Tibial nerve (tissue), 4 donors: ENCODE measurements around the gene RHAG. TPM values are rescaled to one million over a fixed set of nuclear protein-coding genes. Genes with fewer than 3 reads are reported as not detected.

Source experiments
- DNase-seq, 2 donors: peaks; one replicate each; pipeline ENCODE4 v3.0.0-alpha.2; 2019; ENCODE audit warnings: low spot score in 2 of 2
- H3K27ac ChIP-seq, 4 donors: fragments of 200-600 bp; sonication (generic) in 3 of 4; one replicate each; pipeline ENCODE4 v1.5.1; 2017 to 2019; ENCODE audit warnings: mild to moderate bottlenecking in 1 of 4
- H3K27me3 ChIP-seq, 2 donors: fragments of 200-600 bp; sonication (generic) in 1 of 2; one replicate each; pipeline versions ENCODE4 v1.5.1 to v1.6.0; 2017 to 2019
- H3K36me3 ChIP-seq, 3 donors: fragments of 200-600 bp; sonication (generic); one replicate each; pipeline ENCODE4 v1.5.1; 2018 to 2019
- H3K4me1 ChIP-seq, 4 donors: fragments of 200-600 bp; sonication (generic) in 3 of 4; one replicate each; pipeline ENCODE4 v1.5.1; 2017 to 2019
- H3K4me3 ChIP-seq, 4 donors: fragments of 200-600 bp; sonication (generic) in 3 of 4; one replicate each; pipeline ENCODE4 v1.5.1; 2017 to 2019; ENCODE audit warnings: mild to moderate bottlenecking in 1 of 4, moderate library complexity in 1 of 4
- H3K9me3 ChIP-seq, 4 donors: fragments of 200-600 bp; sonication (generic) in 3 of 4; one replicate each; pipeline ENCODE4 v1.5.1; 2017 to 2019
- EP300 ChIP-seq, 2 donors: sonication (generic); formaldehyde crosslinking; IDR thresholded peaks; one replicate each; pipeline ENCODE4 v1.6.1; 2017; ENCODE audit warnings: antibody characterized with exemption in 2 of 2, mild to moderate bottlenecking in 1 of 2
- POLR2A ChIP-seq, 2 donors: fragments of 450-650 bp; IDR thresholded peaks; one replicate each; pipeline ENCODE4 v1.6.1; 2017; ENCODE audit warnings: antibody characterized with exemption in 2 of 2, mild to moderate bottlenecking in 2 of 2, moderate library complexity in 2 of 2
- WGBS, 2 donors: methylation state at CpG; one replicate each; pipeline ENCODE4 v1.1.5; 2018; 5-methylcytosine and 5-hydroxymethylcytosine counted together
- total RNA-seq, 4 donors: library from RNA; depleted of rRNA; stranded (reverse); fragments of >200 nt; gene quantifications; one replicate each; pipeline ENCODE4 v1.1.0, GENCODE V29; 2016
- TF ChIP-seq, protein P1 (sequence below), 5 experiments: fragments of 200-600 bp in 3 of 5; fragments of 450-650 bp in 2 of 5; sonication (generic) in 3 of 5; IDR thresholded peaks; one replicate each; pipeline ENCODE4 v1.5.1; 2016 to 2019; ENCODE audit warnings: antibody characterized with exemption in 5 of 5, mild to moderate bottlenecking in 3 of 5, moderate library complexity in 2 of 5

Gene RHAG
- total RNA-seq, 4 donors from 2014 or later, result 0.59 to 2.7 (median 2.1) TPM

- TF ChIP-seq EP300 (IDR thresholded peaks at IDR 0.05) (no peak), POLR2A (IDR thresholded peaks at IDR 0.05) (no peak)
- TF ChIP-seq, protein P1, sequence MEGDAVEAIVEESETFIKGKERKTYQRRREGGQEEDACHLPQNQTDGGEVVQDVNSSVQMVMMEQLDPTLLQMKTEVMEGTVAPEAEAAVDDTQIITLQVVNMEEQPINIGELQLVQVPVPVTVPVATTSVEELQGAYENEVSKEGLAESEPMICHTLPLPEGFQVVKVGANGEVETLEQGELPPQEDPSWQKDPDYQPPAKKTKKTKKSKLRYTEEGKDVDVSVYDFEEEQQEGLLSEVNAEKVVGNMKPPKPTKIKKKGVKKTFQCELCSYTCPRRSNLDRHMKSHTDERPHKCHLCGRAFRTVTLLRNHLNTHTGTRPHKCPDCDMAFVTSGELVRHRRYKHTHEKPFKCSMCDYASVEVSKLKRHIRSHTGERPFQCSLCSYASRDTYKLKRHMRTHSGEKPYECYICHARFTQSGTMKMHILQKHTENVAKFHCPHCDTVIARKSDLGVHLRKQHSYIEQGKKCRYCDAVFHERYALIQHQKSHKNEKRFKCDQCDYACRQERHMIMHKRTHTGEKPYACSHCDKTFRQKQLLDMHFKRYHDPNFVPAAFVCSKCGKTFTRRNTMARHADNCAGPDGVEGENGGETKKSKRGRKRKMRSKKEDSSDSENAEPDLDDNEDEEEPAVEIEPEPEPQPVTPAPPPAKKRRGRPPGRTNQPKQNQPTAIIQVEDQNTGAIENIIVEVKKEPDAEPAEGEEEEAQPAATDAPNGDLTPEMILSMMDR (IDR thresholded peaks at IDR 0.05), result no peak
- WGBS, 2 donors, result 83 to 84% methylated on average over 4 of the region's 4 CpGs
- H3K4me1 ChIP-seq, result no peaks in the 10 kb centered on the region
- H3K27ac ChIP-seq, result no peak overlapping the region
- no peak overlapping the region for H3K4me3 ChIP-seq
- no peak for DNase-seq
- no peaks in the 10 kb centered on the region for H3K9me3 ChIP-seq
- H3K27me3 ChIP-seq, result no peaks in the 10 kb centered on the region
- no peaks in the 10 kb centered on the region for H3K36me3 ChIP-seq
Measured at GRCh38 chr6:49646942-49647341, 10.3 kb upstream of the RHAG start.

DNA sequence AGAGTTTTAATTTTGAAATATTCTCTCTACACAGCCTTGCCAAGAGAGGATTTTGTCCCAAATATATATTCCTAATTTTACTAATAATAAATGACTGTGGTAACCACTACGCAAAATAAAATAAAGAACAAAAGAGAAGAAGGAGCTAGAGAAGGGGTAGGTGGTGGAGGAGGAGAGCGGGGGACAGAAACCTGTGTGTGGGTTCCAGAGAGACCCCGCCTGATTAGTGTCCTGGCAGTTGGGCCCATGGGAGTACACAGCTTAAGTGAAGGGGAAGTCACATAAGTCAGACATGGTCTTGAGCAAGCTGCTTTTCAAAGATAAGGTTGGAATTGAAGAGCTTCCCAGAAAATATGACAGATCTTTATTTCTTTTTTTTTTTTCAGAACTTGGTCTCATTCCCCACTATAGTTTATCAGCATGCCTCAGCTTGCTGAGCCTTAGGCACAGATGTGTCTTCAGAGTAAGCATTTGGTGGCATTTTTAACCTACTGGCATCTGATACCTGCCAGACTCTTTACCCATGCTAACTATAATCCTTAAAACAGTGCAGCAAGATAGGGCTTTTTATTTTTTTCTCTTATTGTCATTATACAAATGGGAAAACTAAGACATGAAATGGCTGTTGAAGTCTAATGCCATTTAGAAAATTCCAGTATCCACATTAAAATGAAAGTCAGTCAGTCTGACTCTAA is 9.6 kb upstream of the RHAG start:
- H3K27ac ChIP-seq, result no peak overlapping the region
- no peak overlapping the region for H3K4me3 ChIP-seq
- TF ChIP-seq, protein P1 (IDR thresholded peaks at IDR 0.05), result no peak
- TF ChIP-seq POLR2A (IDR thresholded peaks at IDR 0.05), result no peak
- TF ChIP-seq EP300 (IDR thresholded peaks at IDR 0.05), result no peak
- H3K27me3 ChIP-seq, result no peaks in the 10 kb centered on the region
- no peaks in the 10 kb centered on the region for H3K36me3 ChIP-seq
- DNase-seq, result no peak
- no peaks in the 10 kb centered on the region for H3K9me3 ChIP-seq
- WGBS, 2 donors, result 80 to 87% methylated on average over 3 of the region's 3 CpGs
- no peaks in the 10 kb centered on the region for H3K4me1 ChIP-seq

DNA sequence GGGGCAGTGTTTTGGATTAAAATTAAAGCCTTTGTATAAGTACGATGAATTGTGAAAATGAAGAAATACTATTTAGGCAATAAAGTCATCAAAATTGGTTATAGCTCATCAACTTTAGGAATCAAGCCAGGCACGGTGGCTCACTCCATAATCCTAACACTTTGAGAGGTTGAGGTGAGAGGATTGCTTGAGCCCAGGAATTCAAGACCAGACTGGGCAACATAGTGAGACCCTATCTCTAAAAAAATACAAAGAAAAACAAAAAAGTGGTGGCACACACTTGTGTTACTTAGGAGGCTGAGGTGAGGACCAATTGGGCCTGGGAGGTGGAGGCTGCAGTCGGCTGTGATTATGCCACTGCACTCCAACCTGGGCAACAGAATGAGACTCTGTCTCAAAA is 8.5 kb upstream of the RHAG start:
- Histone ChIP-seq H3K27me3 (no peaks in the 10 kb centered on the region), H3K4me1 (no peaks in the 10 kb centered on the region), H3K4me3 (no peak overlapping the region), H3K9me3 (no peaks in the 10 kb centered on the region), H3K36me3 (no peaks in the 10 kb centered on the region), H3K27ac (no peak overlapping the region)
- DNase-seq, result no peak
- TF ChIP-seq, protein P1 (IDR thresholded peaks at IDR 0.05), result no peak
- TF ChIP-seq POLR2A (IDR thresholded peaks at IDR 0.05) (no peak), EP300 (IDR thresholded peaks at IDR 0.05) (no peak)
- 85 to 94% methylated on average over 3 of the region's 3 CpGs for WGBS, 2 donors

DNA sequence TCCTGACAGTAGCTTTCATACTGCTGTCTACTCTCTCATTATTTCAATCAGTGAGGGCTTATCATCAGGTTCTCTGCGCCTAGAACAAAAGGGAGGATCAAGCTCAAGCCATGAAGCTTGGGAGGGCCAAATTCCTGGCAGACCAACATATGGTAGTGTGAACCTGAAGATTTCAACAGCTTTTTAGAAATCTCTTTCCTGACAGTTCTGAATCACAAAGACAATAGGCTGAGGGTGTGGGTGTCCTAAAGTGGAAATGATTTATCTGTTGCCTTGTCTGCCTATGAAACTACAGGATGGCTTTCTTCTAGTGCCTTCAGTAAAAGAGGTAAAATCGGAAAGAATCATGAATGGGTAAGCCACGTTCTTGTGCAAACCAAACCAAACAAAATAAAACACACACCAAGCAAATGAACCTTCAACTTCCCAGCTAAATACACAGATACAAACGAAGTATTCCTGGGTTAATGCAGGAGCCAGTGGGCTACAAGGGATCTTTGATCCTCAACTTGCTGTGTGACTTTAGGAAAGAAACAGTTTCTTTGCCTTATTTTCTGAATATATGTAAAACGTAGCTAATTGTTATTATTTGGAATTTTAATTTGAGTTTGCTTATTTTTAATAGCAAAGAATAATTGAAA is 2.7 kb upstream of the RHAG start:
- 69 to 75% methylated on average over 5 of the region's 5 CpGs for WGBS, 2 donors

DNA sequence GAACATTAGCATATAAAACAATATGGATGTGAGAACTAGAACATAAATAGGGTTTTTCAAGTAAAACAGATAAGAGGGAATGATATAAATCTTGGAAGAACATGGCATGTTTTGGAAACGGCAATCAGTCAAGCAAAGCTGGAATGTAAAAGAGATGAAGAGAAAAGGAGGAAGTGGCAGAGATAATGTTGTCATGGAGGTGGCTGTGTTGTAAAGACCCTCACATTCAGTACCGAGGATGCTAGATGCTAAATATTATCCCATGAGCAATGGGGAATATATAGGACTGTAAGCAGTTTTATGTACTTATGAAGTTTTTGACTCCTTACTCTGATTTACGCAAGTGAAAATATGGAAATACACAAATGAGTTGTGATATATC is 702 bp upstream of the RHAG start:
- H3K4me3 ChIP-seq, result no peak overlapping the region
- H3K9me3 ChIP-seq, result no peaks in the 10 kb centered on the region
- no peak for TF ChIP-seq EP300 (IDR thresholded peaks at IDR 0.05)
- no peak for TF ChIP-seq POLR2A (IDR thresholded peaks at IDR 0.05)
- TF ChIP-seq, protein P1 (IDR thresholded peaks at IDR 0.05), result no peak
- no peaks in the 10 kb centered on the region for H3K4me1 ChIP-seq
- DNase-seq, result no peak
- no peak overlapping the region for H3K27ac ChIP-seq
- WGBS, 2 donors, result 81% methylated on average over 3 of the region's 3 CpGs
- H3K27me3 ChIP-seq, result no peaks in the 10 kb centered on the region
- no peaks in the 10 kb centered on the region for H3K36me3 ChIP-seq

More for the DNA sequence above, 2.7 kb upstream of the RHAG start:
- H3K36me3 ChIP-seq, result no peaks in the 10 kb centered on the region
- TF ChIP-seq POLR2A (IDR thresholded peaks at IDR 0.05) (no peak), EP300 (IDR thresholded peaks at IDR 0.05) (no peak)
- TF ChIP-seq, protein P1 (IDR thresholded peaks at IDR 0.05), result no peak
- H3K9me3 ChIP-seq, result no peaks in the 10 kb centered on the region
- H3K4me1 ChIP-seq, result no peaks in the 10 kb centered on the region
- no peak overlapping the region for H3K27ac ChIP-seq
- H3K4me3 ChIP-seq, result no peak overlapping the region
- no peaks in the 10 kb centered on the region for H3K27me3 ChIP-seq
- DNase-seq, result no peak
